Posterior vena cava (tissue), 2 donors: ENCODE results near the gene DNAI2. TPM values are rescaled to one million over a fixed set of nuclear protein-coding genes. Genes with fewer than 3 reads are reported as not detected.
"Not testable (repeated sequence)": the region's sequence is repeated elsewhere in the genome, so short reads cannot be mapped to it uniquely, and the experiment has no call there.

Experiments
- DNase-seq: peaks from one replicate; pipeline ENCODE4 v3.0.0-alpha.2; 2020; ENCODE audit warnings: low spot score
- intact Hi-C, 2 donors: fragments of 100-400 bp; cut with DNase I; formaldehyde crosslinking; loops; one replicate each; pipeline versions ENCODE4 v1.14.1 to v1.14.2; 2022 to 2023
- total RNA-seq, 2 donors: library from RNA; stranded (reverse); fragmentation: NEBNext Ultra II Directional; extraction: Animal tissue kit (Norgen Biotek cat#: 25700); gene quantifications; one replicate each; pipeline ENCODE4 v1.2.1, GENCODE V29; 2021
- donor health status: DM: yes; HTN: yes; CAD: no.
- donor health status: DM: yes; HTN: yes; CAD: no.

DNAI2 gene
- total RNA-seq, 2 donors from 2014 or later, result not detected

DNA sequence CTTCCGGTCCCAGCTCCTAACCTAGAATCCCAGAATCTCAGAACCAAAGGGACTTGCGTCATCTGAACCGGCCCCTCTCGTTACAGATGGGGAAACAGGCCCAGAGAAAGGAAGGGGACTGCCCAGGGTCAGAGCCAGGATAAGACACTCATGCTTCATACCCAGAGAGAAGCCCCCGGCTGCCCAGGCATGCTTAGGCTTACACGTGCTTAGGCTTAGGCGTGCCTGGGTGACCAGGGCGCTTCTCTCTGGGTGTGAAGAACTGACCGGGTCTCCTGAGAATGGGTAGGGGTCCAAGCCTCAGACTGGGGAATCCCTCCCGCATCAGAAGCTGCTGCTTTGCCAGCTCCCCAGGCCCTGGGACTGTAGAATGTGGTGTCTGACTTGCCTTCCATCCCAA, 29.9 kb upstream of the DNAI2 start:
- DNase-seq, result no peak
- intact Hi-C loops, result no loop called here

DNA sequence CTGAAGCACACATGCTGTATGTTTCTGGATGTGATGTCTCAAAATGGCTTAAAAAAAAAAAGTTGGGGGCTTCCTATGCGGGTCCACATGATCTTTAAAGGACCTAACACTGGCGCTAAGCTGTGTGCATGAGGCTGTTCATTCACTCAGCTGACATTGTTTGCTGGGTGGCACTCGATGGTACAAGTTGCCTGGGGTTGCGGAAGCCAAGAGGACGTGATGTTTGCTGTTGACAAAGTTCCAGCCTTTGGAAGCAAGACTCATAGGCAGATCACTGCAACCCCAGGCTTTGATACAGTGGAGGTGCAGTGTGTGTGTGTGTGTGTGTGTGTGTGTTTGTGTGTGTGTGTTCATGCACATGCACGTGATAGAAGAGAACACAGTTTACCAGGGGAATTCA, 29.5 kb upstream of the DNAI2 start:
- DNase-seq, result no peak
- intact Hi-C loops, result no loop called here

DNA sequence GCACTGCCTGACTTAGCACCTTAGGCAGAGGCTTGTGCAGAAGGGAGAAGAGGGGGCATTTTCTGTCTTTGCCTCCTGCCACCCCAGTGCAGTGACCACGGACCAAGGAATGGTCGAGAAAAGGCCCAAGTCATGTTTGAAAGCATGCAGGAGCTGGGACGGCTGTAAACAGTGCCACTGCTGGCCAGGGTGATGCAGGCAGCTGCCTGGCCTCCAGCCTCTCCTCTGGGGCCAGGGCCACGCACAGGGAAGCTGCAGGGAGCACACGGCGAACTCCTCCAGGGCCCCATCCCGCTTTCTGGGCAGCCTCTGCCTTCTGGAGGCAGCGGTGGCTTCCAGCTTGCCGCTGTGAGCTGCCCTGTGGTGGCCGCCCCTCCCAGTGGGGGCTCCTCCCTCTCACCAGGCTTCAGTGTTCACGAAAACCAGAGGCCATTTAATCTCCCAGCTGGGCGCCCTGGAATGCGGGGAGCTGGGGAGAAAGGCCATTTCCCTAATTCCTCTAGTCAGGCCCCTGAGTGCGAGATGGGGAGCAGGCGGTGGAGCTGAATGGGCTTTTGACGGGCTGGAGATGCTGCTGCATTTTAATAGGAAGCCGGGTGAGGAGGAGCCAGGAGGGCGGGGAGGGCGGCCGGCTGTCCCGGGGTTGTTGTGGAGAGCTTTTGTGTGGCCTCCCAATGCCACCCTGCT, 28.7 kb upstream of the DNAI2 start:
- intact Hi-C loops, result no loop called here
- no peak for DNase-seq

DNA sequence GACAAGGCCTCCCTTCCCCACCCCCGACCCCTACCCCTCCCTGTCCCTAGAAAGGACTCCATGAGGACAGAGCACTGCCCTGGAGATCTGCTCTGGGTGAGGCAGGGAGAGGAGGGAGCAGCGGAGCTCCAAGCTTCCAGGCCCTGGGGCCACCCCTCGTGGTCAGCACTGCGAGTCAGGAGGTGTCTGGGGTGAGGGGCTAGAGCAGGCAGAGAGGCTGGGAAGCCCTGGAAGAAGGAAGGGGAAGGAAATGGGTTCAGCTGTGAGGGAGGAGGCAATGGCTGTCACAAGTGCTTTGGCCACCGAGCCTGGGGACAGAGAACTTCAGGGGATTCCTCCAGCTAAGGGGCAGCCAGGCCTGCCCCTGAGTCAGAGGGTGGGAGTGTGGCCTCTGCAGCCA, 28.2 kb upstream of the DNAI2 start:
- no peak for DNase-seq
- intact Hi-C loops, result no loop called here

DNA sequence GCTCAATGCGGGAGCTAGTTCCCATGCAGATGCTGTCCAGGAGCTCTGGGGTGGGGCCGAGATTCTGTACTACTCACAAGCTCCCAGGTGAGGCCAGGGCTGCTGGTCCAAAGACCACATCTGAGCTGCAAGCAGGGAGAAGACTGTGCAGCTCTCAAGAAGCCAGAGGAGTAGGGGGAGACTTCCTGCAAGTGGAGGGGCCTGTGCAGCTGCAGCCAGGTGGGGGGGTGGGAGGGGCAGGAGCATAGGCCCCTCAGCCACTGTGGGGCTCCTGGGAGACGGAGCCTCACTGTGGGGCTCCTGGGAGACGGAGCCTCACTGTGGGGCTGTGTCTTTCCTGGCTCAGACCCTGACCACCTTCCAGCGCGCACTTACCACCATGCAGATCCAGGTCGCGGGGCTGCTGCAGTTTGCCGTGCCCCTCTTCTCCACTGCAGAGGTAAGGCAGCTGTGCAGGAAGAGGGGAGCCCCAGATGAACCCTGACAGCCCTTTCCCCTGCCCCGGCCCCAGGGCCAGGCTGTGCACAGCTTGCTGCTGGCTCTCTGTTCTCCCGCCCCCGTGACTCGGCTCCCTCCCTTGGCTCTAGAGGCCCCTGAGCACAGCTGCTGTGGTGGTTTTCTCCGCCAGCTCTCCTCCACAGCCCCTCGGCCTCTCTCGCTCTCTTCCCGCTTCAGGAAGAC, 24.3 kb upstream of the DNAI2 start:
- DNase-seq, result no peak
- intact Hi-C loops, result no loop called here

DNA sequence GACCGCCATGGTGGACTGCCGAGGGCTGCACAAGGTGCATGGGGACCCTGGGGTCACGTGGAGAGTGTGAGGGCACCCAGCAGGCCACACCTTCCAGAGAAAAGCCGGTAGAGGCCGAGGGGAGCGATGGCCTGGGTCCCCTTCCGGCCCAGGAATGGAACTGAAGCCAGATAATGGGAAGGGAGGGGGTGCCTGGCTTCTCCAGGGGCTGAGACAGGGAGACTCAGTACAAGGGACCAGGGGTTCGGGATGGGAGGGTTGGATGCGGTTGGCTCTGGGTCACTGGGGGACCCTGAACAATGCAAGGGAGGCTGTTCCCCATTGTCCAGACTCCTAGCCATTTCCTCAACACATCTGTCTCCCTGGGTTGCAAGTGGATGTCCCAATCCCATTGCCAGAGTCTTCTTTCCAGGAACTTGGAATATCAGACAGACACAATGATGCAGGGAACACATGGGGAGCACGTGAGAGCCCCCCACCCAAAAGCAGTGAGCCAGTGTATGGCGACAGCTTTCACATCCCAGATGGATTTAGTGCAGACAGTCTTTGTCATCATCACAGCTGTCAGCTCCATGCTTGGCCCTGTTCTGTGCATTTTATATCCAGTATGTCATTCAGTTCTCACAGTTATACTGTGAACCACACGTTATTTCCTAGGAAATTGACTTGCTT, 23.6 kb upstream of the DNAI2 start:
- intact Hi-C loops, result no loop called here
- DNase-seq, result no peak

DNA sequence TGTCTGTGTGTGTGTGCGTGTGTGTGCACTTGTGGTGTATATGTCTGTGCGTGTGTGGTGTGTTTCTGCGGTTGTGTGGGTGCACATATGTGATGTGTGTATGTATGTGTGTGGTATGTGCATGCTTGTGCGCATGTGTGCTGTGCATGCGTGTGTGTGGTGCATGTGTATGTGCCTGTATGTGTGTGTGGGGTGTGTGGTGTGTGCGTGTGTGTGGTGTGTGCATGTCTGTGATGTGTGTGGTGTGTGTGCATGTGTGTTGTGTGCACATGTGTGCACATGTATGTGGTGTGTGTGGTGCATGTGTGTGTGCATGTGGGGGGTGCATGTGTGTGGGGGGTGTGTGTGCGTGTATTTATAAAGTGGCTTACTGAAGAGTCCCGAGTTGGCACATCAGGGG, 23.0 kb upstream of the DNAI2 start:
- no peak for DNase-seq
- intact Hi-C loops, result no loop called here

DNA sequence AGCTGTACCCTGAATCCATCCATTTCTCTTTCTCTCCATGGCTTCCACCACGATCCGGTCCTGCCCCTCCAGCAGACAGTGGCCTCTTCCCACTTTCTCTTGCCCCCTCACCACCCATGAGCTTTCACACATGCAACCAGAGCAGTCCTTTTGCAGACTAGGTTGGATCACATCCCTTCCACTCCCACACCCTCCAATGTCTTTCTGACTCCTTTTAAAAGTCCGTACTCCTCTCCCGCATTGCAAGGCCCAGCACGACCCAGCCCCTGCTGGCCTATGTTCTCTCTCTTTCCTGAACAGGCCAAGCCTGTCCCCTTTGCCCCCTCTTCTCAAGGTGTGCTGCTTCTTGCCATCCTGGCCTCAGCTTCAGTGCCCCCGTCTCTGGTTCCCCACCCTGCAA, 22.5 kb upstream of the DNAI2 start:
- intact Hi-C loops, result no loop called here

DNA sequence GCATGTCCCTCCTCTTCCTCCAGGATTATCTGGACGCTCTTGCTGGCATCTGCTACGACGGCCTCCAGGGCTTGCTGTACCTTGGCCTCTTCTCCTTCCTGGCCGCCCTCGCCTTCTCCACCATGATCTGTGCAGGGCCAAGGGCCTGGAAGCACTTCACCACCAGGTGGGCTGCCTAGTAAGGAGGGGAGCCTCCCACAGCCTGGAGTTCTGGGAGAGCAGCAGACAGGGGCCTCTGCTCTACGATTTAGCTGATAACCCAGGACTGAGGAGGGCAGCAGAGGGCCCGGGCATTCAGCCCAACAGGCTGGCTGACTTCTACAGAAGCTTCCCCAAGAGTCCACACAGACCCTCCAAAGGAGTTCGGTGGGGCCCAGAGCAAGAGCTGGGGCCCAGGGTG, 21.8 kb upstream of the DNAI2 start:
- DNase-seq, result no peak
- intact Hi-C loops, result no loop called here

More for the DNA sequence above, 22.5 kb upstream of the DNAI2 start:
- DNase-seq, result no peak

DNA sequence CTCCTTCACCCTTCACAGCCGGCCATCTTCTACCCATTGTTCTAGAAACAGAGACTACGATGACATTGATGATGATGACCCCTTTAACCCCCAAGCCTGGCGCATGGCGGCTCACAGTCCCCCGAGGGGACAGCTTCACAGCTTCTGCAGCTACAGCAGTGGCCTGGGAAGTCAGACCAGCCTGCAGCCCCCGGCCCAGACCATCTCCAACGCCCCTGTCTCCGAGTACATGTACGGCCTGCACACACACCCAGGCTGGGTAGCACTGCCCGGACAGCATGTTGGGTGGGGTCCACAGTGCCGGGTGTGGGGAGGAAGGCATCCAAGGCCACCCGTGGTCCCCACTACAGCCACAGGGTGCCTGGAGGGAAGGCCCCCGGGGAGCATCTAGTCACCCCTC, 21.0 kb upstream of the DNAI2 start:
- DNase-seq, result no peak

DNA sequence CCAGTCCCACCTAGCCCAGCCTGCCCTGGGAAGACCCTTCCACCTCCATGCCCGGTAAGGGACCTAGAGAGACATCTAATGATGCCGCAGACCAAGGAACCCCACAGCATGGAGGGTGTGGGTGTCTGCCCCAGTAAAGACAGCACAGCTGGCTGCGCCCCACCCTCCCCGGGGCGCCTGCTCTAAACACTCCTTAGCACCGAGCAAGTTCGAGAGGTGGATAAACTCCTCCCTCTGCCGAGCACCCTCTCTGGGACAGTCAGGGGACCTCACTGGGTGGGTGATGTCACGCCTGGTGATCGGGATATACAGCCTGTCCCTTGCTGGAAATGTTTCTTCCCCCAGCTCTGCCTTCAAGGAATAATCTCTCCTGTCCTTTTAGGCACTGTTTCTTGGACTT, 16.7 kb upstream of the DNAI2 start:
- intact Hi-C loops, result no loop called here
- DNase-seq, result no peak

More for the DNA sequence above, 21.0 kb upstream of the DNAI2 start:
- intact Hi-C loops, result no loop called here

DNA sequence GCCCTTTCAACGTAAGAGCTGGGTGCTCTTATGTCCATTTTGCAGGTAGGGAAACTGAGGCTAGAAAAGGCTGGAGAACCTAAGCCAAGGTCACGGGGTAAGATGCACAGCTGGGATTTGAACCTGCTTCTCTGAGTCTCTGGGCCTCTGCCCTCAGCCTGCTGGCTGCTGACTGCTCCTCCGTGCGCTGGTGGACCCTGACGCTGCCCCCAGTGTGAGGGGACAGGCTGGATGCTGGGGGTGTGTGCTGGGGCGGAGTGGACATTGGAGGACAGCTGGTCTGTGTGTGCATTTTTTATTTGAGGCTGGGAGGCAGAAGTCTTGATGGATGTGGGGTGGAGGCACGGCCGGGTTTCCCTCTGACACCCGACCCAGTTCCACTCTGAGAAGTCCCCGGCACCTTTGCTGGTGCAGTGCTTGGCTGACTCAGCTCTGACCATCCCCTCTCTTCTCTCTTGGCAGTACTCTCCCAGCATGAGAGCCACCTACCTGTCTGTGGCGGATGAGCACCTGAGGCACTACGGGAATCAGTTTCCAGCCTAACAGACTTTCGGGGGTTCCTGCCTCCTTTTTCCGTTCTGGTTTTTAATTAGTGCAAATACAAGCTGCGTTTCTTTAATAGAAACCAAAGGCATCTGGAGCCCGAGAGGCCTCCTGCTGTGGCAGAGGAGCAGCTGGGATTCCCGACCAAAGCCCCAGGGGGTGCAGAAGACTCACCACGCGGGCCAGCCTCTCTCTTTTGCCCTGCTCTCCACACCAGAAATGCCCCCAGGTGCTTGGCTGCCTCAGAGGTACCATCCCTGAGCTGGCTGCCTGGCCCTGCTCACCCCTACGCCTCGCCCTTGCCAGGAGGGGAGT, 14.1 kb upstream of the DNAI2 start:
- no peak for DNase-seq
- intact Hi-C loops, result no loop called here

DNA sequence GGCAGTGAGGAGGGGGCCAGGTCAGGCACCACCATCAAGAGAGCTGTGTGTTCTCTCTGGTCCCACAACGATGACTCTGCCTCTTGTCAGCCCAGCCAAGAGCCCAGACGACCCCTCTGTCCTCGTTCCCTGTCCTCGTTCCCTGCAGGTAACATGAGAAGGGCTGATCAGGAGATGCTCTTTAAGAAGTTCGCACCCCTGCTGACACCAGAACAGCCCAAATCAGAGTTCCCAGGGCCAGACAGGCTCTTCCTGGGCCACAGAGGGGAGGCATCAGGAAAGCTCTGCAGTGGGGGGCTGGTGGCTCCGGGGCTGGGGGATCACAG, 13.5 kb upstream of the DNAI2 start:
- intact Hi-C loops, result no loop called here
- DNase-seq, result no peak

DNA sequence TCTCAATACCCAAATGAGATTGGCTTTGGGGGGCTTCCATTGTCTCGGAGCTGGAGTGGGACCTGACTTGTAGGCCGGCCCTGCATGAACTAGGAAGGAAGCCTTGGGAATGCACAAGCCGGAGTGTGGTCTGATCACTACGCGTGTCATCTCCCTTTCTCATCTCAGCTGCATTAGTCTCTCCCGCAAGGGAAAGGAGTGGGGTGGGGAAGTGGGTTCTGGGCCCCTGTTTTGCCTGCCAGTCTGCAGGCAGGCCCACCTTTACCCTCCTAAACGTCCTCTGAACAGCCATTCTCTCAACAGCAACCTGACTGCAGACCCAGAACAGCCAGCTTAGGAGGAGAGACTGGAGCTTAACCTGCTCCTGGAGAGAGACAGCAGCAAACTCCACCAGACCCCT, 11.4 kb upstream of the DNAI2 start:
- no peak for DNase-seq
- intact Hi-C loops, result no loop called here

DNA sequence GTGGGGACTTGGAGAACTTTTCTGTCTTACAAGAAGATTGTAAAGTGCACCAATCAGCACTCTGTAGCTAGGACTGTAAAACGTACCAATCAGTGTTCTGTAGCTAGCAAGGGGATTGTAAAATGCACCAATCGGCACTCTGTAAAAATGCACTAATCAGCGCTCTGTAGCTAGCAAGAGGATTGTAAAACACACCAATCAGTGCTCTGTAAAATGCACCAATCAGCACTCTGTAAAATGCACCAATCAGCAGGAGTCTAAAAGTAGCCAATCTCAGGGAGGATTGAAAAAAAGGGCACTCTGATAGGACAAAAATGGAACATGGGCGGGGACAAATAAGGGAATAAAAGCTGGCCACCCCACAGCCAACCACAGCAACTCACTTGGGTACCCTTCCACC, 7.0 kb upstream of the DNAI2 start:
- DNase-seq, result not testable (repeated sequence)

DNA sequence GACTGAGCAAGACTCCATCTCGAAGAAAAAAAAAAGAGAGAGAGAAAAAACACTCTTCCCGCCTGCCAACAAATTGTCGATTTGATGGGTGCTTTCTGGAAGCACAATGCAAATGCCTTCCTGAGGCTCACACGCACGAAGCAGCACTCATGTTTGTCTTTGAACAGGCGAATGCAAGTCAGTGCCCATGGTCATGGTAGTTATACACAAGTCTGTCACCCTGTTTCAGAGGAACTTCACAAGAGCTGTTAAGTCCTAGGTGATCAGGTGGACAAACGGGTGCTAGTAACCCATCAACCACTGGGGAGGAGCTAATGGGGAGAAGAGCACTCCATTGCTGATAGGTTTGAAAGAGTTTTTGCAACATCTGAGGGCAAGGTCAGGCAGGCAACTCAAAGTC, 6.5 kb upstream of the DNAI2 start:
- intact Hi-C loops, result no loop called here

More for the DNA sequence above, 7.0 kb upstream of the DNAI2 start:
- intact Hi-C loops, result not testable (repeated sequence)

DNA sequence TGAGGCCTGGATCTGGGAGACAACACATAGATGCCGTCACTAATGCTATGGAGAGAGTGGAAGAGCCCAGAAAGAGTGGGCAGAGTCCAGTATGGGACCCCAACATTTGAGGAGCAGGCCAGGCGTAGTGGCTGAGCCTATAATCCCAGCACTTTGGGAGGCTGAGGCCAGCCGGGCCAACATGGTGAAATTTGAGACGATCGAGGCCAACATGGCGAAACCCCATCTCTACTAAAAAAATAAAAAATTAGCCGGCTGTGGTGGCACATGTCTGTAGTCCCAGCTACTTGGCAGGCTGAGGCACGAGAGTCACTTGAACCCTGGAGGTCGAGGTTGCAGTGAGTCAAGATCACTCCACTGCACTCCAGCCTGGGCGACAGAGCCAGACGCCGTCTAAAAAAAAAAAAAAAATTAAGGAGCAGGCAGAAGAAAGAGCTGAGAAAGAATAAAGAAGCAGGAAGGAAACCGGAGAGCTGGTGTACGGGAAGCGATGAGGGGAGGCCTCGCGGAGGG, 6.0 kb upstream of the DNAI2 start:
- intact Hi-C loops, result no loop called here
- no peak for DNase-seq

More for the DNA sequence above, 6.5 kb upstream of the DNAI2 start:
- DNase-seq, result no peak

DNA sequence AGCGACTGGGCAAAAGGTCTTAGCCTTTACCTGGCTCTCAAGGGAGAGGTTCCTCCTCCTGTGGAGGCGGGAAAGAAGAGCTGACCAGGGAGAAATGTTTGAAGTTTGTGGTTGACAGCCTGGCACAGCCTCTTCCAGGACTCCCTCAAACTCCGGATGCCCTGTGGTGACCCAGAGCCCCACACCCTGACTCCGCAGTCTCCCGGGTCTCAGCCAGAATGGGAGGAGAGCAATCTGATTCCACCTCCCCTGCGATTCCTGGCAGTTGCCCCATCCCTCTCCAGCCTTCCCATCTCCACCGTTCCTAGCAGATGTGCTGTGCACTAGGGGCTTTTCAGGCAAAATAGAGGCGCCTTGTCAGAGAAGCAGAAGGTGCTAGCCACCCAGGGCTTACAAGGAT, 5.5 kb upstream of the DNAI2 start:
- intact Hi-C loops, result no loop called here
- DNase-seq, result no peak

DNA sequence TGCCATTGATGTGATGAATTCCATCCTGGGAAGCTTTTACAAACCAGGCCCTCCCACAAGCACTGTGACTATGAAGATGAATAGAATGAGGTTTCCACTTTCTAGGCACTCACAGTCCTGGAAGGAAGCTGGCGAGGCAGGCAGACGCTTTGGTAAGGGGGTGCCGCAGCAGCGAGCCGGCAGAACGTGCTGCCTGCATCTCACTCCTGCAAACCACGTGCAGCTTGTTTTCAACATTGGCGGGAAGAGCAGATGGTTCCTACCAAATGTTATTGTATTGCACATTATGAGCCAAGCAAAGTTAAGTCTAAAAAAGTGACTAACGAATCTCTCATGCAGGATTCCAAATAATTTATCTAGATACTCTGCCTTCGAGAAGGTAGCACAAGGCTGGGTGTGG, 3.7 kb upstream of the DNAI2 start:
- intact Hi-C loops, result no loop called here
- DNase-seq, result no peak

DNA sequence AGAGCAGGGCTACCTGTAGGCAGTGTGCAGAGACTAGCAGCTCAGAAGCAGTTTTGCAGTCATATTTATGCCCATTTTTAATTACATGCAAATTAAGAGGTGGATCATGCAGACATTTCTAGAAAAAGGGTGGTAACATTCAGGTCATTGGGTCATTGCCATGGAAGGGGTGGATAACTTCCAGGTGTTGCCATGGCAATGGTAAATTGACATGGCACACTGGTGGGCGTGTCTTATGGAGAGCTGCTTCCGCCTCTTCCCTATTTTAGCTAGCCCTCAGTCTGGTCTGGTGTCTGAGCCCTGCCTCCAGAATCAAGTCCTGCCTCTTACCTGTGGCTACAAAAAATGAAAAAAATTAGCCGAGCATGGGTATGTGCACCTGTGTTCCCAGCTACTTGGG, 2.8 kb upstream of the DNAI2 start:
- no peak for DNase-seq
- intact Hi-C loops, result no loop called here
